Islet precursor cell (in vitro differentiated cells): ENCODE results near the gene NTN1.

Experiments
- DNase-seq: peaks from one replicate; pipeline ENCODE4 v3.0.0-alpha.2; 2018

Gene NTN1

GRCh38 chr17:9220398-9221146 lies 199.3 kb downstream of the NTN1 start:
- DNase-seq = no peak

DNA sequence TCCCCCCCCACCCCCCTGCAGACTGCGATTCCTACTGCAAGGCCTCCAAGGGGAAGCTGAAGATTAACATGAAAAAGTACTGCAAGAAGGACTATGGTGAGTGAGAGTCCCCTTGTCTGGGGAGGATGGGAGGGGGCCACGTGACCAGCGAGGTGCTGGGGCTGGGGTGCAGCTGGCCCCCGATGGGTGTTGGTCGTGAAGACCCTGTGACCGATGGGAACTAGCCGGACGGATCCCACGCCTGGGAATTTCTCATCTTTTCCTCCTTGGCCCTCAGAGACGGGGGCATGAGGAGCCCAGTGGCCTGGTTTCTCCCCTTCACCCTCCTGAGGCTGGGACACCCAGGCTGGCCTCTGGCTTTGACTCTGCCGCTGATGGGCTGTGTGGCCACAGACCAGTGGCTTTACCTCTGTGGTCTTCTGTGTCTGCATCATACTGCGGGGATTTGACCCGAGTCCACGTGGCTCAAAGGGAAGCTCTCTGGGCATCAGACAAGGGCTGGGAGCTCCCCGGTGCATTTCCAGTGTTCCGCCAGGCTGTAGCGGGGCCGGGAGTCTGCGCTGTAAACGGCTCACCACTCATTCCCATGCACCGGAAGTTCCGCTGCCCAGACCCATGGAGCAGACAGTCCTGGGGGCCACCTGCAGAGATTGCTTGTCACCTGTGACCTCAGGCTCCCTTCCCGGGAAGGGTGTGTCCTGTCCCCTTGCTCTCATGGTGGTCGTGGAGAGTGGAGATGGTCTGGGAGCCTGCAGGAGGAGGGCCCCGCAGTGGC lies 200.0 kb downstream of the NTN1 start:
- no peak for DNase-seq

- no peak for DNase-seq
Observed at GRCh38 chr17:9221922-9222180, 200.5 kb downstream of the NTN1 start.

DNA sequence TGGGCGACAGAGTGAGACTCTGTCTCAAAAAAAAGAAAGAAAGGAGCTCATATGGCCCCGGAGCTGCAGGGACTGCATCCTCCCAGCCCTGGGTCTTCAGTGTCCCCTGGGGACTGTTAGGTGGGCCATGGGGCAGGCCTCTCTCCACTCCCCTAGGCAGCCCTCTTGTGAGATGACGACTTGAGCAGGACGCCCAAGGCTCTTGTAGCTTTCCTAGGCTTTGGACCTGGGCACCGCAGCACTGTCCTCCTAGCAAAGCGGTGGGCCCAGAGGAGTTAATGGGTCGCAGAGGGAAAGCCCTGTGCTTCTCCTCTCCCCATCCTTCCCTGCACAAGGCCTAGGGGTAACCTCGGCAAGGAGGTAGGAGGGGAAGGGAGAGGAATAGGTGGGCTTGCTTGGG lies 202.2 kb downstream of the NTN1 start:
- no peak for DNase-seq

DNA sequence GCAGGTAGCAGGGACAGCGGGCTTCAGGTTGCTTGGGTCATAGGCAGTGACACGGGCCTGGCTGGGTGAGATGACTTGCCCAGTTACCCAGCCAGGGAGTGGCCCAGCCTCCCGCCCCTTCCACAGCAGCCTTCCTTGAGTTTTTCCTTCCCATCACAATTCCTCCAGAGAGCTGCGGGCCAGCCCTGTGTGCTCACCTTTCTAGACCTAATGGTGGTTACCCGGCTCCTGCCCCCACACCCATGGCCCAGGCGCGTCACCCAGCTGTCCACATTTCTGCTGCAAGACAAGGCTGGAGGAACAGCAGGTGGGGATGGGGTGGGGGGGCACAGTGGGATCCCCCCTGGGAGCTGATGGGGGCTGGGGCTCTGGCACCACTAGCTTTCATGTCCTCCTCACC lies 203.2 kb downstream of the NTN1 start:
- no peak for DNase-seq

DNA sequence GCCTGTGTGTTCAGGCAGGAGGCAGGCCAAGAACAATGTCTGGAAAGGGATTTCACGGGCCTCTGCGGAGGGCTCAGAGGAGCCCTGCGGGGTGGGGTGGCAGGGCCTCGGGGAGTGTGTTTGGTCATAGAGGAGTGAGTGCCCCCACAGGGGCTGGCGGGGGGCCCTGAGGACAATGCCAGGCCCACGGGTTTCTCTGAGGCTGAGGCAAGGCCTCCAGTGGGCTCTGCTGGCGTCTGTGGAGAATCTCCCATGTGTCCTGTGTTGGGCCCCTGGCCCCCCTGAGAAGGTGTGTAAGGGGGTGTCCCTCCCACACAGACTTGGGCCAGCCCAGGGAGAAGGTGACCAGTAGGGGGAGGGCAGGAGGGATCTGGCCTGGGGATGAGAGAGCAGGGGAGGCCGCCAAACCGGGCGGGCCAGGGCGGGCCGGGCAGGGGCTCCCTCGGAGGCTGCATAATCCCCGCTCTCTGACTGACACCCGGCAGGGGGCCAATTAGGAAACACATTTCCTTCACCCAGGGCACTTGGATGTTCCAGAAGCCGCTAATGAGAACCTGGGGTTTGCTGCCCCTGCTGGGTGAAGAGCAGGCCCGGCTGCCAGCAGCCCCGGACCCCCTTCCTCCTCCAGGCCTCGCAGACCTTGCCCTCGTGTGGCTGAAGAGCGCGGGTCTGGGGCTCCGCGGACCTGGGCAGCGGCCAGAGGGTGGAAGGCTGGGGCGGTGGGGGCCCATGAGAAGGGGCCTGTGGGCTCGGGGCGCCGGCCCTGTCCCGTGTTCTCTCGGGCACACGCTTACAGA lies 204.2 kb downstream of the NTN1 start:
- DNase-seq = no peak

GRCh38 chr17:9226130-9226793 lies 205.0 kb downstream of the NTN1 start:
- DNase-seq = no peak

DNA sequence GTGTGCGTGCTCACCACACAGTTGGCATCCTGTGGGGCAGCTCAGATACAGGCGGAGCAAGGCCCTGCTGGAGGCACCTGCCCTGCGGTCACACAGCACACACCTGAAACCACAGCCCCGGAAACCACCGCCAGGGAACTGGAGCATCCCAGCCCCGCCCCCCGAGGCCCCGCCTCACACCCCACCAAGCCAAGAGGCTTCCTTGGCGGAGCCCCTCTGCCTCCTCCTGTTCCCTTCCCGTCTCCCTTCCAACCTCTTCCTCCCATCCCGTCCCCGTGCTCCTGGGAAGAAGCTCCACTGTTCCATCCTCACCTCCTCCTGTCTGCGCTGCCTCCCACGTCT lies 205.5 kb downstream of the NTN1 start:
- DNase-seq = peak; percentile 69

GRCh38 chr17:9227819-9228407 lies 206.6 kb downstream of the NTN1 start:
- DNase-seq = no peak

GRCh38 chr17:9228408-9229159 lies 207.3 kb downstream of the NTN1 start:
- no peak for DNase-seq

DNA sequence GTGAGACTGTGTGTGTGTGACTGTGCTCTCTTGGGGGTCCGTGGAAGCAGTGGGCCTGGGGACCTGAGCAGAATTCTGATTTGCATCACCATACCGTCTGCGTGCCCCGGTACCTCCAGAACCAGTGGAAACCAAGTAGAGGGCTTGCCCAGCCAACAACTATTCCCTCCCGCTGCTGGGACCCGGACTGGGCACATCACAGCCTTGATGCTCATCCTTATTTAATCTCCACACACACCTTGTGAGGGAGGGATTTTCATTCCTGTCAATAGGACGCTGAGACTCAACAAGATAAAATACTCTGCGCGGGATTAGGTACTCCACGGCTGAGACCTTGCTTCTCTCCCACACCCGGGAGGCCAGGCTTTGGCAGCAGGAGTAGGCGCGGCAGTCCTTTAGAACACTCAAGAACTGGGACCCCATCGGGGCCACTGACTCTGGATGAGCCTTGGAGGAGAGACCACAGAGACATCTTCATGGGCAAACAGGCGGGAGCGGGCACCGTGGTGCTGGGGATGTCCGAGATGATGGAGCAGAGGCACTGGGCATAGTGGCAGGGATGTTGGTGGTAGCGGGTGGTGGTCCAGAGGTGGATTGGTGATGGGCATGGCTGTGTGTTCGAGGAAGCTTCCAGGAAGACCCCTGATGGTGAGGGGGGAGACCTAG lies 208.0 kb downstream of the NTN1 start:
- DNase-seq = no peak

DNA sequence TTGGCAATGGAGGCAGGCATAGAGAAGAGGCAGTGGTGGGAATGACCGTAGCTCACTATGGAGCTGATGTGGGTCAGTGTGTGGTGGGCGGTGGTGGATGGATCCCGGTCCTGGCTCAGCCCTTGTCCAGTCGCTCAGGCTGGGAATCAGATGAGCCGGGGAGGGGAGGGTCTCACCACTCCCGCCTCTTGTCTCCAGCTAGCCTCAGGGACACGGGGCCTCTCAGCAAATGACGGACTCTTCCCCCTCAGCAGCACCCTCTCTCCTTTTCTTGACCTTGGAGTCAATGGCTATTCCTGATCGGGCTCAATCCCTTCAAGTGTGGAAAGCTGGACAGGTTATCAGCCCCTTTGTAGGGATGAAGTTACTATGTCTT lies 208.5 kb downstream of the NTN1 start:
- DNase-seq = no peak

GRCh38 chr17:9230346-9230745 lies 209.0 kb downstream of the NTN1 start:
- no peak for DNase-seq

DNA sequence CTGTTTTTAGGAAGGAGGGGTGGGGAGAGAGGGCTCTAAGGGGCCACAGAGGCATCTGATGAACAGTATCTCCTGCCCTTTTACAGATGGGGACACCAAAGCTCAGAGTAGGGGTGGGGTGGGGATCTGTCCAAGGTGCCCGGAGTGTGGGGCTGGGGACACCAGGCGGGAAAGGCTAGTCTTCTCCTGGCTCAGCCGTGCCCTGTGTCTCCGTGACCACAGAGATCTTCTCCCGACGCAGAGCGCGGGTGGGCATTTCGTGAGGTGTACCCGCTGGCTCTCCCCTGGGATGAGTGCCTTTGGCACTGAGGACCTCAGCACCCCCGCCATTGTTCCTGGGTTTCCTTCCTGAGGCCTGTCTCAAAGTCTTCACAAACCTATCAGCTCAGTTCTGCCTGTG lies 209.6 kb downstream of the NTN1 start:
- no peak for DNase-seq

- no peak for DNase-seq
Observed at GRCh38 chr17:9231449-9232154, 210.3 kb downstream of the NTN1 start.

- DNase-seq = no peak
Observed at GRCh38 chr17:9232155-9232475, 210.8 kb downstream of the NTN1 start.

DNA sequence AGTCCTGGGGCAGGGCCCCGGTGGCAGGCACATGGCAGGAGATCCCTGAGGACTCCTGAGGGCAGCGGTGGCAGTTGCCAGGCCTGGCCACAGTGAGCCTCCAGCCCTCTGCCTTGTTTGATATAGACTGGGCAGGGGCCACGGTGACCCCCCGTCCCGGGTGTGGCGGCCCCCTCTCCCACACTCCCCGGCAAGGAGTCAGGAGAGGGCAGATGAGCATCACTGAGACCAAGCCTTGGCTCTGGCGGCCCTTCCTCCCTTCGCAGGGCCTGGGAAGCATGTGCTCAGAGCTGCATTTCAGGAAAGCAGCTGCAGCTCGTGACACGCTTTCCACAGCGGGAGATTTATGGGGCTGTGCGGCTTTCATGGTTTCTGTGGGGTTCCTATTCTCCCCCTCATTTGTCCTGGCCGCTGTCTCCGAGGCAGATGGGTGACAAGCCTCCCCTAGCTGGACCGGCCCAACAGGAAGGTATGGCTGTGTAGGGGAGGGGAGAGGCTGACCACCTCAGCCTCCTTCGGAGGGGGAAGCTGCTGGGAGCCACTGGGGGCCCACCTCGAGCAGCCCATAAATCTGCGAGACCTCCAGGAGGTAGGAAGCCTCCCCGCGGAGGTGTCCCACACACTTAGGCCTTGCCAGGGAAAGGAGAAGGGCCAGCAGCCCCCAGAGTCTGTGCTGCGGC lies 211.4 kb downstream of the NTN1 start:
- DNase-seq = no peak

GRCh38 chr17:9233271-9233599 lies 211.9 kb downstream of the NTN1 start:
- DNase-seq = no peak

DNA sequence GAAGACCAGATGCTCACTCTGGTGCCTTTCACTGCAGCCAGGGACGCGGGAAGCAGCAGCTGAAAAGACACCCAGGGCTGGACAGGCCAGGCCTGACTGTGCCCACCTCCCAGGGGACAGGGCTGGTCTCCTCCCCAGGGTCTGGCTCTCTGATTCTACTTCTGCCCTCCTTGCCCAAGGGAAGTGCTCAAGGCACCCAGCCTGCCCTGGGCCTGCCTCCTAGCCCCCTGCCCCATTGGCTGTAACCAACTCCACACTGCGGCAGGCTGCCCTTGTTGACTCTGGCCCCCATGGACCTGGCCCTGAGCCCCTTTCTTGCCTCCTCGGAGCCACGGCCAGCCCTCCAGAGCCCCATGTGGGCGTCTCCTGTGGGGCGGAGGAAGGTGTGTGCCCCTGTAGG lies 212.5 kb downstream of the NTN1 start:
- no peak for DNase-seq

DNA sequence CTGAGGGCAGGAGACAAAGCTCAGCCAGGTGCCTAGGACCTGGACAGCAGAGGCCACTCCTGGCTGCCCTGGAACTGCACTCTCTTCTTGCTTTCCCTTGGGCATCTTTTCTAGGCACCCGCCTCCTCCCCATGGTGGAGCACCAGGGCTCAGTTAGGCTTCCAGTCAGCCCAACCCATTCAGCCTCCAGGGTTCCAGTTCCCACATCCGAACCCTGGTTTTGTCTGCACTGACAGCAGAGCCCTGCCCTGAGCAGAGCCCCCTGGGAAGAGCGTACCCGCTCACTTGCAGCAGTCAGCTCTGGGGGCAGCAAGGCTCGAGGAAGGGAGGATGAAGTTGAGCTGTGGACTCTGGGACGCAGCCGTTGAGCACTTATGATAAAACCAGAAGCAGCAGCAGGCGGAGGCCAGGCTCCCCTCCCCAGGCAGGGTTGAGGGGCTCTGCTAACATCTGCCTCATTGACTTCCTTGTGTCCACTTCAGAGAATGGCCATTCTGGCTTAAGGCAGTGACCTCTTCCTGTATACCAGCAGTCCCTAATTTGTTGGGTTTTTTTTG lies 213.2 kb downstream of the NTN1 start:
- DNase-seq = peak; percentile 36

- DNase-seq = no peak
Observed at GRCh38 chr17:9235346-9235745, 214.0 kb downstream of the NTN1 start.
